HT-29 (cell line): ENCODE data around the gene HIP1. TPM values are rescaled to one million over a fixed set of nuclear protein-coding genes. Genes with fewer than 3 reads are reported as not detected.
"Not testable (repeated sequence)": the region's sequence is repeated elsewhere in the genome, so short reads cannot be mapped to it uniquely, and the experiment has no call there.

Experiments
- DNase-seq: peaks from one replicate; pipeline ENCODE4 v3.0.0-alpha.2; 2015; ENCODE audit warnings: low spot score
- total RNA-seq: library from RNA; depleted of rRNA; stranded (reverse); fragments of >200 nt; shearing (Covaris generic); gene quantifications from 2 replicates; pipeline ENCODE4 v1.2.3, GENCODE V29; 2014

HIP1 gene
- total RNA-seq, 1 experiment from 2014 or later, result 2.2 TPM

GRCh38 chr7:75644589-75644988 is 94.2 kb downstream of the HIP1 start:
- DNase-seq, result no peak

- DNase-seq, result peak; percentile 81
Measured at GRCh38 chr7:75642810-75643486, 95.8 kb downstream of the HIP1 start.

GRCh38 chr7:75640201-75640600 is 98.5 kb downstream of the HIP1 start:
- no peak for DNase-seq

GRCh38 chr7:75639886-75640190 is 98.9 kb downstream of the HIP1 start:
- no peak for DNase-seq

GRCh38 chr7:75639071-75639885 is 99.5 kb downstream of the HIP1 start:
- DNase-seq, result peak; percentile 46

- DNase-seq, result peak; percentile 32
Measured at GRCh38 chr7:75638594-75639070, 100.1 kb downstream of the HIP1 start.

GRCh38 chr7:75637854-75638593 is 100.7 kb downstream of the HIP1 start:
- DNase-seq, result no peak

GRCh38 chr7:75635036-75635435 is 103.7 kb downstream of the HIP1 start:
- DNase-seq, result no peak

GRCh38 chr7:75632587-75632986 is 106.2 kb downstream of the HIP1 start:
- DNase-seq, result not testable (repeated sequence)

- no peak for DNase-seq
Measured at GRCh38 chr7:75631711-75632110, 107.0 kb downstream of the HIP1 start.

- no peak for DNase-seq
Measured at GRCh38 chr7:75630549-75630948, 108.2 kb downstream of the HIP1 start.

GRCh38 chr7:75629044-75629443 is 109.7 kb downstream of the HIP1 start:
- DNase-seq, result no peak

GRCh38 chr7:75628055-75628454 is 110.7 kb downstream of the HIP1 start:
- no peak for DNase-seq

GRCh38 chr7:75626954-75627353 is 111.8 kb downstream of the HIP1 start:
- no peak for DNase-seq

- no peak for DNase-seq
Measured at GRCh38 chr7:75625868-75626267, 112.9 kb downstream of the HIP1 start.

- no peak for DNase-seq
Measured at GRCh38 chr7:75624134-75624832, 114.5 kb downstream of the HIP1 start.

GRCh38 chr7:75623390-75624133 is 115.2 kb downstream of the HIP1 start:
- no peak for DNase-seq

GRCh38 chr7:75621124-75621523 is 117.6 kb downstream of the HIP1 start:
- DNase-seq, result no peak

GRCh38 chr7:75619636-75620035 is 119.1 kb downstream of the HIP1 start:
- DNase-seq, result no peak

- no peak for DNase-seq
Measured at GRCh38 chr7:75617634-75618234, 121.0 kb downstream of the HIP1 start.
